MG63 (cell line): ENCODE results near the gene KDM5C. TPM values are rescaled to one million over a fixed set of nuclear protein-coding genes. Genes with fewer than 3 reads are reported as not detected.
"Not testable (repeated sequence)": the region's sequence is repeated elsewhere in the genome, so short reads cannot be mapped to it uniquely, and the experiment has no call there.

Source experiments
- DNase-seq: peaks from one replicate; pipeline ENCODE4 v3.0.0-alpha.2; 2020
- H3K27me3 ChIP-seq: fragments of 250-450 bp; sonication (Bioruptor Pico); 2 replicates; pipeline ENCODE4 v1.5.1; 2020; ENCODE audit warnings: mild to moderate bottlenecking, moderate library complexity
- H3K36me3 ChIP-seq: fragments of 250-450 bp; sonication (Bioruptor Pico); 2 replicates; pipeline ENCODE4 v1.5.1; 2020; ENCODE audit warnings: mild to moderate bottlenecking, moderate library complexity
- H3K4me3 ChIP-seq: fragments of 250-450 bp; sonication (Bioruptor Pico); 2 replicates; pipeline ENCODE4 v1.5.1; 2020; ENCODE audit warnings: mild to moderate bottlenecking, moderate library complexity
- H3K9me3 ChIP-seq: fragments of 250-450 bp; sonication (Bioruptor Pico); 2 replicates; pipeline ENCODE4 v1.5.1; 2020; ENCODE audit warnings: mild to moderate bottlenecking, moderate library complexity
- total RNA-seq: library from RNA; depleted of rRNA; stranded (reverse); fragments of >200 nt; shearing (Covaris generic); gene quantifications from 2 replicates; pipeline ENCODE4 v1.2.3, GENCODE V29; 2014; ENCODE audit warnings: low replicate concordance

Gene KDM5C
- total RNA-seq, 1 experiment from 2014 or later = 63.8 TPM

DNA sequence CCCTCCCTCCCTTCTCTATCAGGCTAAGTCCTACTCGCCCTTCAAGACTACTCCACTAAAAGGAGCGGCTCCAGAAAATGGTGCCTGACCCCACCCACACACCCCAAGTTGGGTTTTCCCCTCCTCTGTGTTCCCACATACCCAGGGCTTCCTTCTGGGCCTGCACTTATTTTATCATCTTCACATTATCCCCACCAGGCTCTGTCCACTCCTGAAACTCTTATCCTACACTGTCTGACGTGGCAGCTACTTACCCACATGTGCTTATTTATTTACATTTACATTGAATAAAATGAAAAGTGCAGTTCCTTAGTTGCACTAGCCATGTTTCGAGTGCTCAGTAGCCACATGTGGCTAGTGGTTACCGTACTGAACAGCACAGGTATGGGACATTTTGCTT, 5.1 kb upstream of the KDM5C start:
- no peaks in the 10 kb centered on the region for H3K9me3 ChIP-seq
- H3K4me3 ChIP-seq = no peak overlapping the region
- no peaks in the 10 kb centered on the region for H3K27me3 ChIP-seq
- H3K36me3 ChIP-seq = no peaks in the 10 kb centered on the region
- DNase-seq = no peak

DNA sequence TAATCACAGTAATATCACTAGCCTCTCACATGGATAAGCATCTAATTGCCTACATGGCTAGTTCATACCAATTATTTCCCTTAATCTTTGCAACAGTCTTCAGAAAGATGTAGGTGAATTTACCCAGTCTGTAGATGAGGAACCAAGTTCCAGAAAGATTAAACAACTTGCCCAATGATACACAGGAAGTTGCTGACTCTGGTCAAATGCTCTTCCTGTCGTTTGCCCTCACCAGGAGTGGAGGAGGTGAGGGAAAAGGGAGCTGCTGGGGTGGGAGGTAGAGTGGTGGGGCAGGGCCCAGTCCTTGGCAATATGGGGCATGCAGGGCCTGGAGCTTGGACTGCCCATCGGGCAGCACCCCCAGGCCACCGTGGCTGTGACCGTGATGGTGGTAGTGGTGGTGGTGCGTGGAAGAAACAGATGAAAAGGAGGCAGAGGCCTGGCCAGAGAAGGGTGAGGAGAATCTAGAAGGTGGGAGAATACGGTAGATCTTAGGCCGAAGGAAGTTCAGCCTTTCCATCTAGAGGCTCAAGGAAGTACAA, 2.3 kb upstream of the KDM5C start:
- H3K4me3 ChIP-seq = no peak overlapping the region

DNA sequence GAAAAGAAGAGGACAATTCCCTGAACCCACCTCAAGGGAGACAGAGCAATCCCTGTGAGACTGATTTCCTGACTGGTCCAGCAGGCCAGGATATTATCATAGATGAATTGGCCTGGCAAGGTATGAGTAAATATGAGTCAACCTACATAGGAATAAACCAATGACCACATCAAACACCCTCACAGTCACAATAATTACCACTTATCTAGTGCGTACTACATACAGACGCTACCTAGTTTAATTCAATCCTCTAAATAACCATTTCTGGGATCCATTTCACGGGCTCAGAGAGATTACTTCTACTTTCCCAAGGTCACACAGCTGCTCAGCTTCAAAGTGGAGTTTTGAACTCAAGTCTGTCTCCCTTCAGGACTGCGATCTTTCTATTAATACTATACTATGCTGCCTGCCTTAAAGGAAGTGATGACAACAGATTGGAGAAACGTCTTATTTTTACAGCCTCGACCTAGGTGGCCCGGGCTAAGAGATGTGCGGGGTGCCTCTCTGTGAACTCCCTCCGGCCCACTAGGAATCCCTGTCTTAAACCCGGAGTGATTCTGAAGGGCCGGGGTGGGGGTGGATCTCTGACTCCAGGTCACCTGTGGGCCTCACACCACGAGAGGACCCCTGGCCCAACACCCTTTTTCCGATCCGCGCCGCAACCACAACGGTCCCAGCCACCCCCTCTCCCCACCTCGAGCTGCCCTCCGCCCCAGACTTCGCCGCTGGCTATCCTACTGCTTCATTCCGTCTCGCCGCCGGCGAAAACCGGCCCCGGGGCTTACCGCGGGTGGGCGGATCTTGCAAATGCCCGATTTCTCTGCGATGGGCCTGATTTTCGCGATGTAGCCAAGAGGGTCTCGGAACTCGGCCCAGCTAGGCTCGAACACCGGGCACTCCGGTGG, 800 bp downstream of the KDM5C start:
- DNase-seq = peak; percentile 35
- H3K9me3 ChIP-seq = no peaks in the 10 kb centered on the region
- peak overlapping the region; percentile 79 for H3K4me3 ChIP-seq
- no peaks in the 10 kb centered on the region for H3K27me3 ChIP-seq
- H3K36me3 ChIP-seq = peaks cover 13% of the 10 kb centered on the region

More for the DNA sequence above, 2.3 kb upstream of the KDM5C start:
- no peaks in the 10 kb centered on the region; the same call in 1 of the 2 replicates for H3K36me3 ChIP-seq
- H3K27me3 ChIP-seq = no peaks in the 10 kb centered on the region
- H3K9me3 ChIP-seq = no peaks in the 10 kb centered on the region
- DNase-seq = no peak

DNA sequence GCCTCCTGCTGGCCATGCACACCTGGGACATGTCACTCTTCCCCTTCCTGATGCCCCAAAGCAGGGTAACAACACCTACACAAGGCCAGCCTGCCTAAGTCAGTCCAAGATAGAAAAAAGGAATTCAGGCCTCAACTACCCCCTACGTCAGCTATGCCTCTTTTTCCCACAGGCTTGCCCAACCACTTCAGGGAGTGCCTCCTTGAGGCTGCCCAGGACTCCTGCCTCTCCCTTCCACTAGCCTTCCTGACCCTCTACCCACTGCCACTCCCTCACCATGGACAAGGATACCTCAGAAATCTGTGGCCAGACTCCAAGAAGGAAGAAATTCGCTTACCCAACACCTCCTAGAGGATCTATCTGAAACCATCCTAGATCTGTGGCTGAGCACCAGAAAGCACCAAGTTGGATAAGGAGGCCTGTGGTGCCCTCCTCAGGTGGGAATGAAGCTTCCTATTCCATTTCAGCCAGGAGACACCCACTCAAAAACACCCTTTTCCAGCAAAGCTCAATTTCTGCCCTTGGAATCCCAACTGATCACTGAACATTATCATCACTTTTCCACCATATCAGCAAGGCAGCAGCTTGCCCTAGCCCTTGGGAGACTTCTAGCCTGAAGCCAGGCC, 1.8 kb downstream of the KDM5C start:
- peak overlapping the region; percentile 79 for H3K4me3 ChIP-seq
- H3K27me3 ChIP-seq = no peaks in the 10 kb centered on the region
- DNase-seq = no peak
- no peaks in the 10 kb centered on the region for H3K9me3 ChIP-seq
- peaks cover 13% of the 10 kb centered on the region for H3K36me3 ChIP-seq

DNA sequence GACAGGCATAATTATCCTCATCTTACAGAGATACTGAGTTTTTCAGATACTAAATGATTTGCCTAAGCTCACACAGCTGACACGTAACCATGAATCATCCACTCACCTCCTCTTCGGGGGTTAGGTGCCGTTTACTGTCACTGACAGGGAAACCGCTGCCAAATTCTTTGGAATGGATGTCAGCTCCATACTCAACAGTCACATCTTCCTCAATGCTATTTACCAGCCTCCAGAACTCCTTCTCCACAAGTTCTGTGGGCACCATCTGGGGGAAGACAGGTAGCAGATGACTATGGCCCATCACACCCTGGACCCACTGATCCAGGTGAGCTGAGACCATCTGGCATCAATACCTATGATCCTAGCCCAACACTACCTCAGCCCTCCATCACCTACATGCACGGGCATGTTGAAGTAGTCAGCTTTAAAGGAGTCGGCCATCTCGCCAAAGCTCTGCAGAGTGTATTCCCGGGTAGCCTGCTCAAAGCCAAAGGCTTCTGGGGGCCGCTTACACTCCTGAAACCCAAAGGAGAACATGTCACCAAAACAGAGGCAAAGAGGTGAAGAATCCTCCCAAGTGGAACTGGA, 13.5 kb downstream of the KDM5C start:
- Histone ChIP-seq H3K4me3 (no peak overlapping the region), H3K9me3 (no peaks in the 10 kb centered on the region), H3K27me3 (no peaks in the 10 kb centered on the region), H3K36me3 (peaks cover 19% of the 10 kb centered on the region; the same call in 1 of the 2 replicates)
- DNase-seq = no peak

DNA sequence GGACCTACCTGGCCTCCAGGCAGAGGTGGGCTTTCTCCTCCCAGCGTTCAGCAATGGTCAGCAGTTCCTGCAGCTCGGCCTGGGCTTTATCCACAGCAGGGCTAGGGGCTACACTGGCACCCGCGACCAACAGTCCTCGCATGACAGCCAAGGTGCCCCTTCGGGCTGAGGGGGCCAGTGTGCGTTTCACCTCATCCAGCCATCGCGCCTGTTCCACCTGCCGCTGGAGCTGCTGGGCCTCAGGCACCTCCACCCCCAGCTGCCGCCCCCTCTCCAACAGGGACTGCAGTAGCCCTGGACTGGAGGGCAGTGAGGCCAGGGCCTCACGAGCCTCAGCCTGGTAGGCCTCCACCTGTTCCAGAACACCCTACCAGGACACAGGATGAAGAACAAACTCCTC, 28.3 kb downstream of the KDM5C start:
- no peak overlapping the region for H3K4me3 ChIP-seq
- no peaks in the 10 kb centered on the region for H3K9me3 ChIP-seq
- H3K36me3 ChIP-seq = peaks cover 15% of the 10 kb centered on the region
- DNase-seq = no peak
- H3K27me3 ChIP-seq = no peaks in the 10 kb centered on the region

DNA sequence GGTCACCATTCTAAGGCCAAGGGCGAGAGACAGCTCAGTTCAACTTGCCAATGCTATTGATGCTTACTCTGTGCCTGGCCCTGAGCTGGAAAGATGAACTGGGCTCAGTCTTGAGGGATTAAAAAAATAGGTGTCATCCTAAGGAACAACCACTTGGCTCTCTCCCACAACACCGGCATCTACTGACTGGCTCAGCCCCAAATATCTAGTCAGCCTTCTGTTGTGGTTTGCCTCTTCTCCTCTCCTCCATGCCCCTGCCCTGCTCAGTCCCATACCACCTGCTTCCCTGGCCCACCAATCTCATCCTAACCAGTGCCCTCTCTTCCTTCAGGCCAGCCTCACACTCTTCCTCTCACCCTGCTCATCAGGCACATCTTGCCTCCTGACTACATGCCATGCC, 29.6 kb downstream of the KDM5C start:
- no peak overlapping the region for H3K4me3 ChIP-seq
- peaks cover 11% of the 10 kb centered on the region for H3K36me3 ChIP-seq
- no peaks in the 10 kb centered on the region for H3K9me3 ChIP-seq
- H3K27me3 ChIP-seq = no peaks in the 10 kb centered on the region
- no peak for DNase-seq

DNA sequence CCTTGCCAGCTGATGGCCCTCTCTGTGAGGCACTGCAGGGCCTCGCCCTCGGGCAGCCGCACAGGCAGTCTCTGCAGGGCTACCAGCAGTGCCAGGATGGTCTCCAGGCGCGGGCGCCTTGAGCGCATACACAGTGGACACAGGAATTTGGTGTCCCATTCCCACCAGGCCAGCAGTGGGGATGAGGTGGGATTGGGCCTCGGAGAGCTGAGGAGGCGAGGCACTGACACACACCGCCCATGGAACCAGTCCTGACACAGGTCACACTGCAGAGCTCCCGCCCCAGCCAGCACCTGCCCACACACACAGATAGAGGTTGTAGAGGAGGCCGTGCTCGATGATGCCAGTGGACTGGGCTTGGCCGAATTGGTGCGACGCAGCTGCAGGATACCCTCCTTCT, 30.7 kb downstream of the KDM5C start:
- H3K36me3 ChIP-seq = peaks cover 7% of the 10 kb centered on the region

DNA sequence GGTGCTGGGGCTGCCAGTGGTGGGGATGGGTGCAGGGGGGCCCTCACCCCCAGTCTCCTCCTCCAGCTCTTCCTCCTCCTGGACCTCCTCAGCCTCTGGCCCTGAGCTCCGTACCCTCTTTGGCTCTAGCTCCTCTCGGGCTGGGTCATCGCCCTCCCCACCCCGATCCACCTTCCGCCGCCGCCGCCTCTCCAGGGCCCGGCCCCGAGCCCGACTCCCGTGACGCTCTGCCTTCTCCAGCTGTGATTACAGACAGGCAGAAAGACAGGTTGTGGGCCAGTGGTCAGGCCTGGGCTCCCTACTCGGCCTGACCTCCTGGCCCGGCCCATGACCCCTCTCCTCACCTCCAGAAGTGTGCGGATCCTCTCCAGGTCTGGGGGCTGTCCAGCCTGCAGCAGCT, 31.9 kb downstream of the KDM5C start:
- no peak for DNase-seq
- Histone ChIP-seq H3K4me3 (no peak overlapping the region), H3K9me3 (no peaks in the 10 kb centered on the region), H3K27me3 (no peaks in the 10 kb centered on the region), H3K36me3 (peaks cover 4% of the 10 kb centered on the region)

More for the DNA sequence above, 30.7 kb downstream of the KDM5C start:
- no peaks in the 10 kb centered on the region for H3K27me3 ChIP-seq
- H3K9me3 ChIP-seq = no peaks in the 10 kb centered on the region
- no peak for DNase-seq
- H3K4me3 ChIP-seq = no peak overlapping the region

DNA sequence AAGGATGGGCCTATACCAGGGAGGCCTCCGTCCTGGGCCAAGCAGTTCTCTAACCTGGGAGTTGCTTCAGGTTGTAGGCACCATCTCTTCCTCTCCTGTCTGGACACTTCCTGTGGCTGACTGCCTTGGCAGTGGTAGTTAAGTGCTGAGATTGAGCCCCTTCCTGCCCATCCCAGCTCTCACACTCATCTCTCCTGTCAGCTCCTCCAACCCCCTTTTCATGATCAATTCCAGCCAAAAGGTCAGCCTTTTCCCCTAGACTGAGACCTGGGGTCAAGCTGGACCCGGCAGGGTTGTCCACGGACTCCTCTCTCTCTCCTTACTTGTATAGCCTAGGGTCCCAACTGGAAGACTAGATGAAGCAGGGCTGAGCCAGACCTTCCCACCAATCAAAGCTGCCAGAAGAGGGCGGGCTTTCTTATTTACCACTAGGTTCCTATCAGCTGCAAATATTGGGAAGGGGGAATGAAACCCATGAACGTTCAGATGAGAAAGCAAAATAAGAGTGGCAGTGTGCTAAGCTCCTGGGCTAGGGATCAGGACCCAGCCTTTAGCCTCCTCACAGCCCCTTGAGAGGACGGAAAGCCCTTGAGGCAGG, 34.5 kb downstream of the KDM5C start:
- no peak for DNase-seq
- H3K27me3 ChIP-seq = no peaks in the 10 kb centered on the region

DNA sequence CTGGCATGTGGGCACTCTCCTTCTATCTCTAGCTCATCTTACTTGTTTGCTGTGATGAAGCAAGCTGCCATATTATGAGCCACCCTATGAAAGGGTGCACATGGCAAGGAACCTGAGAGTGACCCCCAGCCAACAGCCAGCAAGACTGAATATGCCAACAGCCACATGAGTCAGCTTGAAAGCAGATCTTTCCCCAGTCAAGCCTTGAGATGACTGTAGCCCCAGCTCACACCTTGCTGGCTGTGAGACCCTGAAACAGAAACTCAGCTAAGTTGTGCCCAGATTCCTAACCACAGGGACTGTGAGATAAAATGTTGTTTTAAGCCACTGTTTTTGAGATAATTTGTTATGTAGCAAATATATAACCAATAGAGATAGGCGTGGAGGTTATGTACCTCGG, 36.2 kb downstream of the KDM5C start:
- Histone ChIP-seq H3K27me3 (no peaks in the 10 kb centered on the region), H3K36me3 (no peaks in the 10 kb centered on the region), H3K9me3 (no peaks in the 10 kb centered on the region), H3K4me3 (no peak overlapping the region)
- no peak for DNase-seq

More for the DNA sequence above, 34.5 kb downstream of the KDM5C start:
- Histone ChIP-seq H3K4me3 (no peak overlapping the region), H3K36me3 (no peaks in the 10 kb centered on the region; the same call in 1 of the 2 replicates), H3K9me3 (no peaks in the 10 kb centered on the region)

DNA sequence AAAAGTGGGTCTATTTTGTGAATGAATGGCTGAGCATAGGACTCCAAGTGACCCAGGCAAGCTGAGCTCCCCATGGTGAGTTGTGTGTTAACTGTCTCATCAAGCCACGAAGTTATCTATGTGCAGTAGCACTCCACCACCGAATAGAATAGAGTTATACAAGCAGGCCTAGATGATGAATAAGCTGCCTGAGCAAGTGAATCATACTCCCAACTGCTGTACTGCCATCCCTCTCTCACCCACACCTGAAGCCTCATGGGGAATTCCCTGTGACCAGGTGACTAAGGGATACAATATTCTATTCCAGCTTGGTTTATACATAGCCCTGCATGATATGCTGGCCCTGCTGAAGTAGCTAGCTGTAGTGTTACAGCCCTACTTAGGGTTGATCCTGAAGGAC, 38.7 kb downstream of the KDM5C start:
- DNase-seq = no peak
- H3K9me3 ChIP-seq = no peaks in the 10 kb centered on the region
- H3K27me3 ChIP-seq = no peaks in the 10 kb centered on the region

DNA sequence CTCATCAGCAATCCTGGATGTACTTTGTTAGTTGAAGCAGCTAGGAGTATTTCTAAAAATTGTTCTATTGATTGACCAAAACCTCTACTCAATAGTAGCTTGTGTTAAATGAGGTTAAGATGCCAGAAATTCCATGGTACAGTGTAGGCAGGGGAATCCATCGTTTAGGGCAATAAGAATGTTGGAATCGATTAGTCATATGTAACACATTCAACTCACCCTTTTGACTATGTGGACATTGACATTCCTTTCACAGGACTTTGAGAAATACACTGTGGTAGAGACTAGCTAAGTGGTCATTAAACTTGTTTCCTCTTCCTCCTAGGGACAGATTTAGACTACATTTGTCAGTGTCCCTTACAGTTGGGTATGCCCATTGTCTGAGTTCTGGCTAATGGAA, 40.2 kb downstream of the KDM5C start:
- no peaks in the 10 kb centered on the region for H3K36me3 ChIP-seq
- no peak overlapping the region for H3K4me3 ChIP-seq
- H3K27me3 ChIP-seq = no peaks in the 10 kb centered on the region
- DNase-seq = no peak
- H3K9me3 ChIP-seq = no peaks in the 10 kb centered on the region

More for the DNA sequence above, 38.7 kb downstream of the KDM5C start:
- Histone ChIP-seq H3K4me3 (no peak overlapping the region), H3K36me3 (no peaks in the 10 kb centered on the region)

DNA sequence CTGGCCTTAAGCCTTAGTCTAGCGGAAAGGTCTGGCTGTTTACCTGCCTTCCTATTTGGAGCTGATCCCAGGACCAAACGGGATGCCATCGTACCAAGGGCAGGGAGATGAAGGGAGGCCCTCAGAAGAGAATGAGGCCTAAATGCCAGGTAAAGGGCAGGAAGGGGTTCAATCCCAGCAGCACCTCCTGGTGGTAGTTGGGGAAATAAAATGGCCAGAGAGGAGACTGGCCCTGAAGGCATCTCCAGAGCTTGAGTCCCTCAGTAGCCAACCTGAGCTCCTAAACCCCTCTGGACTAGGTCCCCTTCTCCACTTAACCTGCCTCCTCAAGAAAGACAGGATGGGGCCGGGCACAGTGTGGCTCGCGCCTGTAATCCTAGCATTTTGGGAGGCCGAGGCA, 53.7 kb downstream of the KDM5C start:
- no peak for DNase-seq
- Histone ChIP-seq H3K27me3 (no peaks in the 10 kb centered on the region), H3K4me3 (no peak overlapping the region), H3K9me3 (no peaks in the 10 kb centered on the region), H3K36me3 (no peaks in the 10 kb centered on the region)

DNA sequence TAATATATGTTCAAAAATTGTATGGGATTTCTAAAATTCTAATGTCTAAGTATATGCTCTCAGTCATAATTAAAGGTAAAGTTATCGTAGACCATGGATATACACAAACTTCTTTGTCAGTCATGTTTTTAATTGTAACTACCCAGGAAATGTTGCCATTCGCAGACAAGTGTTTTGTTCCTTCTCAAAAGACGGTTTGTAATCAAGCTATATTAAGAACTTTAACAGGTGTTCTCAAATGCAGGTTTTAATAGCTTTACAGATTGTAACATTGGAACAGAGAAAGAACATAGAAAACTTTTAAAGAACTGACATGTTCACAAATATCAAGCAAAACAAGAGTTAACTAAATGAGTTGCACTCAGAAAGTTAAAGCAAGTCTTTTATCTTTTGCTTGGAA, 58.9 kb downstream of the KDM5C start:
- no peaks in the 10 kb centered on the region for H3K36me3 ChIP-seq
- no peak for DNase-seq

DNA sequence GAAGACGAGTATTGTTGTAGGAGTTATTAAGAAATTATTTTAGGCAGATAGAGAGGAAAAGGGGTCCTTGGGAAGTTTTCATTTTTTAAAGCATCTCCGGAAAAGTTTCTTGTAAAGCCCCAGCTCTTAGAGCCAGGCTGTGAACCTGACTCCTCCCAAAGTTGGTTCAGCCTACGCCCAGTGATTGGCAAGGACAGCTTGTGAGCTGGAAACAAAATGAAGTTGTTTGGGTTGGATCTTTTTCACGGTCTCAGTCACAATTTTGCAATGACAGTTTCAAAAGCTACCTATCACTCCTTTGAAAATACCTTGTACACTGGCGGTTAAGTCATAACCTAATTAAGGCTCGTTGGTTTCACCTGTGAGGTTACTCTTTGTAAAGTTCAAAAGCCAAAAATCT, 60.4 kb downstream of the KDM5C start:
- not testable (repeated sequence) for DNase-seq, H3K9me3 ChIP-seq, H3K36me3 ChIP-seq, H3K4me3 ChIP-seq, H3K27me3 ChIP-seq

More for the DNA sequence above, 58.9 kb downstream of the KDM5C start:
- Histone ChIP-seq H3K9me3 (no peaks in the 10 kb centered on the region), H3K27me3 (no peaks in the 10 kb centered on the region), H3K4me3 (no peak overlapping the region)

DNA sequence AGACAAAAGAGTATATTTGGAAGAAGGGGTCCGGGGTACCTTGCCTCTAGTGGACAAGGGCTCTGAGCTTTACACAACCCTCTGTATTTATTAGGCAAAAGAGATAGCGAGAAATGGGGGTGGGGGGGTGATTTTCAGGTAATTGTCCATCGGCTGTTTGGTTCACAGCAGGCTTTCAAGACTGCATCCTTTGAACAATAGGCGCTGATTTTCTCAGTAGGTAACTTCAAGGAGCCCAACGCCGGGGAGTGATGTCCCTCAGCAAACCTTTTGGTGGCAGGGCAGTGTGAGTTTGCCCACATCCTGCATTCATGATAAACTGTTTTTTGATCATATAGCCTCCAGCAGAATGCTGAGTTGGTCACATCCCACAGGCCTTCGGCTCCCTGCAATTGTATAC, 61.6 kb downstream of the KDM5C start:
- Histone ChIP-seq H3K9me3 (no peaks in the 10 kb centered on the region), H3K4me3 (no peak overlapping the region), H3K27me3 (no peaks in the 10 kb centered on the region), H3K36me3 (no peaks in the 10 kb centered on the region)
- no peak for DNase-seq
